HepG2 (cell line): ENCODE results near the gene ZC3H18. TPM values are rescaled to one million over a fixed set of nuclear protein-coding genes. Genes with fewer than 3 reads are reported as not detected.
A peak's percentile ranks its signal among the peaks of the same experiment; 100 is the strongest.

Source experiments
- ATAC-seq: fragments of 200-7000 bp; cut with Tn5 transposase; 3 replicates; pipeline ENCODE4 v1.9.1; 2020; ENCODE audit warnings: mild to moderate bottlenecking, moderate library complexity
- BruUV-seq: library from RNA; stranded (reverse); fragments of 400-500 nt; replicated peaks from 2 replicates; lab custom pipeline; 2021; lab: Mats Ljungman, UMichigan
- CTCF ChIA-PET: fragments of 300-600 bp; formaldehyde crosslinking; extraction: SDS; loops from one replicate; lab custom pipeline; 2021; ENCODE audit warnings: low total read pairs, inconsistent platforms, low intra/inter-chr PET ratio; lab: Yijun Ruan, JAX
- POLR2A ChIA-PET: fragments of 350-600 bp; sonication (Branson Sonifier 250); formaldehyde crosslinking; loops from one replicate; lab custom pipeline; 2020; ENCODE audit warnings: antibody characterized with exemption, inconsistent platforms; lab: Yijun Ruan, JAX
- DNase-seq: peaks from one replicate; pipeline ENCODE4 v3.0.0-alpha.2; 2015; ENCODE audit warnings: low spot score
- FAIRE-seq: peaks from 3 replicates; lab custom pipeline; 2011; peaks lifted over from hg19 to GRCh38; lab: Jason Lieb, UNC
- H2AFZ ChIP-seq: one replicate; pipeline ENCODE4 v1.6.1; 2011; ENCODE audit warnings: low read length, inconsistent platforms
- H3K27ac ChIP-seq: fragments of 300-600 bp; 3 replicates; pipeline ENCODE4 v1.8.0; 2011; ENCODE audit warnings: mixed run types, mild to moderate bottlenecking, mixed read lengths, low read length, inconsistent platforms; ENCODE audit not compliant: insufficient read depth; ENCODE audit errors: extremely low read length
- H3K27me3 ChIP-seq, 2 experiments: fragments of 200-600 bp in 1 of 2; 2 replicates in 1 of 2; 3 replicates in 1 of 2; pipeline versions ENCODE4 v1.6.0 to v1.8.0; 2011; ENCODE audit warnings: low read length in 2 of 2, mild to moderate bottlenecking in 2 of 2, moderate library complexity in 2 of 2, inconsistent platforms in 1 of 2; ENCODE audit not compliant: insufficient read depth in 2 of 2, control insufficient read depth in 1 of 2
- H3K36me3 ChIP-seq, 2 experiments: fragments of 200-600 bp in 1 of 2; replicated peaks in 1 of 2; 2 replicates in 1 of 2; 3 replicates in 1 of 2; pipeline versions ENCODE4 v1.5.1 to v1.8.0; 2011; ENCODE audit warnings: low read length in 2 of 2, inconsistent platforms in 1 of 2; ENCODE audit not compliant: insufficient read depth in 2 of 2, control insufficient read depth in 1 of 2
- H3K4me1 ChIP-seq: 2 replicates; pipeline ENCODE4 v1.5.1; 2012; ENCODE audit warnings: low read length, inconsistent platforms; ENCODE audit not compliant: insufficient read depth
- H3K4me2 ChIP-seq: 2 replicates; pipeline ENCODE4 v1.6.0; 2011; ENCODE audit warnings: low read depth, low read length, inconsistent platforms
- H3K4me3 ChIP-seq, 3 experiments: fragments of 200-600 bp in 1 of 3; sonication (generic), shearing (Covaris generic) in 1 of 3; replicated peaks in 1 of 3; 2 replicates each; pipeline ENCODE4 v1.5.1; 2011 to 2016; ENCODE audit warnings: low read length in 3 of 3, inconsistent platforms in 2 of 3, low read depth in 2 of 3, mild to moderate bottlenecking in 2 of 3, control low read depth in 1 of 3, mixed read lengths in 1 of 3; ENCODE audit not compliant: insufficient read depth in 1 of 3
- H3K79me2 ChIP-seq: one replicate; pipeline ENCODE4 v1.6.1; 2011; ENCODE audit warnings: low read length, inconsistent platforms; ENCODE audit not compliant: insufficient read depth
- H3K9ac ChIP-seq: 2 replicates; pipeline ENCODE4 v1.6.0; 2011; ENCODE audit warnings: mild to moderate bottlenecking, low read depth, low read length, inconsistent platforms; ENCODE audit not compliant: insufficient read depth
- H3K9me3 ChIP-seq: 2 replicates; pipeline ENCODE4 v1.5.1; 2012; ENCODE audit warnings: mild to moderate bottlenecking, low read length
- H4K20me1 ChIP-seq: 2 replicates; pipeline ENCODE4 v1.6.0; 2011; ENCODE audit warnings: inconsistent platforms, mild to moderate bottlenecking, low read length, moderate library complexity; ENCODE audit not compliant: insufficient read depth
- CBFB ChIP-seq: sonication (generic); formaldehyde crosslinking; IDR thresholded peaks from 2 replicates; pipeline ENCODE4 v1.4.0; 2020; ENCODE audit warnings: missing genetic modification reagents
- MEIS1 ChIP-seq: sonication (generic); formaldehyde crosslinking; IDR thresholded peaks from 2 replicates; pipeline ENCODE4 v1.9.0; 2021; ENCODE audit warnings: mild to moderate bottlenecking, missing genetic modification reagents, moderate library complexity, borderline replicate concordance
- MTA1 ChIP-seq: sonication (generic); formaldehyde crosslinking; IDR thresholded peaks from 2 replicates; pipeline ENCODE4 v1.4.0; 2020; ENCODE audit warnings: missing genetic modification reagents, mild to moderate bottlenecking, borderline replicate concordance
- ZBTB7A ChIP-seq: sonication (generic); formaldehyde crosslinking; IDR thresholded peaks from 2 replicates; pipeline ENCODE4 v1.8.0; 2022; ENCODE audit warnings: mild to moderate bottlenecking, missing genetic modification reagents
- ZNF232 ChIP-seq: sonication (generic); formaldehyde crosslinking; IDR thresholded peaks from 2 replicates; pipeline ENCODE4 v1.4.0; 2020; ENCODE audit warnings: missing genetic modification reagents, borderline replicate concordance
- ZNF343 ChIP-seq: sonication (generic); formaldehyde crosslinking; IDR thresholded peaks from 2 replicates; pipeline ENCODE4 v1.4.0; 2020; ENCODE audit warnings: mild to moderate bottlenecking, missing genetic modification reagents
- ZNF747 ChIP-seq: sonication (generic); formaldehyde crosslinking; IDR thresholded peaks from 2 replicates; pipeline ENCODE4 v1.8.1; 2023; ENCODE audit warnings: missing genetic modification reagents, mild to moderate bottlenecking, borderline replicate concordance
- WGBS: methylation state at CpG from one replicate; pipeline ENCODE4 v1.1.6; 2017; ENCODE audit warnings: low lambda C conversion rate; 5-methylcytosine and 5-hydroxymethylcytosine counted together
- in situ Hi-C: cut with HindIII; loops from 2 replicates; pipeline ENCODE4 v1.10.0; 2017; ENCODE audit warnings: low pct_unique_long_range_greater_than_20kb; ENCODE audit not compliant: extremely low pct_ligation_motif_present
- intact Hi-C: fragments of 100-400 bp; cut with micrococcal nuclease; formaldehyde crosslinking; loops from one replicate; pipeline ENCODE4 v1.10.0; 2022; ENCODE audit not compliant: unreplicated experiment
- polyA plus RNA-seq, 8 experiments: library from polyadenylated mRNA; depleted of rRNA in 3 of 8; stranded (reverse) in 7 of 8; unstranded in 1 of 8; fragments of >200 nt; fragmentation: Illumina TruSeq in 4 of 8; extraction: Trizol in 4 of 8; gene quantifications; 2 replicates each; pipeline versions ENCODE4 v1.2.1 to v1.2.3, GENCODE V29; 2011 to 2016; ENCODE audit warnings: low read depth in 4 of 8, missing spikeins in 1 of 8, mixed read lengths in 1 of 8; ENCODE audit not compliant: insufficient read depth in 1 of 8
- total RNA-seq, 5 experiments: library from RNA; depleted of rRNA; stranded (reverse); fragments of >200 nt; fragmentation: Illumina TruSeq; extraction: Trizol; gene quantifications; 2 replicates each; pipeline ENCODE4 v1.2.3, GENCODE V29; 2016; ENCODE audit warnings: low read depth in 1 of 5
- TF ChIP-seq, protein P1 (sequence below): sonication (generic); formaldehyde crosslinking; IDR thresholded peaks from 2 replicates; pipeline ENCODE4 v1.4.0; 2020; ENCODE audit warnings: missing genetic modification reagents
- TF ChIP-seq, protein P2 (sequence below): sonication (generic); formaldehyde crosslinking; IDR thresholded peaks from 2 replicates; pipeline ENCODE4 v1.4.0; 2020; ENCODE audit warnings: mild to moderate bottlenecking, missing genetic modification reagents
- TF ChIP-seq, protein P3 (sequence below): sonication (generic); formaldehyde crosslinking; IDR thresholded peaks from 2 replicates; pipeline ENCODE4 v1.8.0; 2022; ENCODE audit warnings: mild to moderate bottlenecking, missing genetic modification reagents, moderate library complexity

Gene ZC3H18
- total and polyA plus RNA-seq, 2 of the 13 experiments (the other 11 are each of a cell fraction or from before 2014, with no cell fraction given) = 11.2 to 27.4 TPM

DNA sequence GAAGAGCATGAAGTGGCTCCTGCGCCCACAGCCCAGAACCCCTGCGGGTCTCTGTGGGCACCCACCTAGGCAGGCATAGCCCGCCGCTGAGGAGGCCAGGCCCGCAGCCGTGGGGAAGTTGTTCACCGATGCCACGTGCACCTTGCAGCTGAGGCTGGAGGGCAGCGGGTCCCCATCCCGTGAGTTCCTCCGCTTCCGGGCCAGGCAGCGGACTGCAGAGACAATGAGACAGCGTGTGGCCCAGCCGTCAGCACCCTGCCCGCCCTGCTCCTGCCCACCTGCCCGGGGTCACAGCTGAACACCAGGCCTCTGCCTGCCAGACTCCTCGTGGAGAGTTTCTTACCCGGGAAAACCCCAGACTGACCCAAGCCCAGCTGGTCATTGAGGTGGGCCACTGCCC lies 87.2 kb downstream of the ZC3H18 start (continued):
- TF ChIP-seq, protein P1, sequence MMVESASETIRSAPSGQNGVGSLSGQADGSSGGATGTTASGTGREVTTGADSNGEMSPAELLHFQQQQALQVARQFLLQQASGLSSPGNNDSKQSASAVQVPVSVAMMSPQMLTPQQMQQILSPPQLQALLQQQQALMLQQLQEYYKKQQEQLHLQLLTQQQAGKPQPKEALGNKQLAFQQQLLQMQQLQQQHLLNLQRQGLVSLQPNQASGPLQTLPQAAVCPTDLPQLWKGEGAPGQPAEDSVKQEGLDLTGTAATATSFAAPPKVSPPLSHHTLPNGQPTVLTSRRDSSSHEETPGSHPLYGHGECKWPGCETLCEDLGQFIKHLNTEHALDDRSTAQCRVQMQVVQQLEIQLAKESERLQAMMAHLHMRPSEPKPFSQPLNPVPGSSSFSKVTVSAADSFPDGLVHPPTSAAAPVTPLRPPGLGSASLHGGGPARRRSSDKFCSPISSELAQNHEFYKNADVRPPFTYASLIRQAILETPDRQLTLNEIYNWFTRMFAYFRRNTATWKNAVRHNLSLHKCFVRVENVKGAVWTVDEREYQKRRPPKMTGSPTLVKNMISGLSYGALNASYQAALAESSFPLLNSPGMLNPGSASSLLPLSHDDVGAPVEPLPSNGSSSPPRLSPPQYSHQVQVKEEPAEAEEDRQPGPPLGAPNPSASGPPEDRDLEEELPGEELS = no peak
- TF ChIP-seq, protein P2, sequence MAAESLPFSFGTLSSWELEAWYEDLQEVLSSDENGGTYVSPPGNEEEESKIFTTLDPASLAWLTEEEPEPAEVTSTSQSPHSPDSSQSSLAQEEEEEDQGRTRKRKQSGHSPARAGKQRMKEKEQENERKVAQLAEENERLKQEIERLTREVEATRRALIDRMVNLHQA = no peak
- TF ChIP-seq, all 625 proteins: peak for 5

DNA sequence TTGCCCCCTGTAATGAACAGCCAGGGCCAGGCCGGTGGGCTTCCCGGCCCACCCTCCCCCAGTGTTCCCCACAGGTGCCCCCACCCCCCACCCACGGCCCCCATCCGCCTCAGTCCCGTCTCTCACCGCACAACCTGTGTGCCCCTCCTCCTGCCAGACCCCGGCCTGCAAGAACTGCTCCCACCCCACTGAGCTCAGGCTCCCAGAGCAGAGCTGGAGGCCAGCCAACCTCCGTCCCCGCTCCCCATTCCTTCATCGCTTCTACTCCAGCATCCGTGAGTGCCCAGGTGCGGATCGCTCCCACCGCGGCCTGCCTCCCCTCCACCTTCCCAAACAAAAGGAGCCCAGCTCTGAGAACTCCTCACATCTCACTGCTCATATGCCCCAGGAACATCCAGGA lies 88.5 kb downstream of the ZC3H18 start:
- Histone ChIP-seq H3K27ac (no peak overlapping the region), H3K36me3 (peaks cover 13 to 51% of the 10 kb centered on the region in 2 experiments), H3K4me1 (peaks cover 28% of the 10 kb centered on the region), H3K9ac (no peak overlapping the region), H3K4me3 (no peak overlapping the region), H4K20me1 (peaks cover 41% of the 10 kb centered on the region), H3K79me2 (peaks cover 64% of the 10 kb centered on the region), H3K27me3 (no peaks in the 10 kb centered on the region), H3K9me3 (no peaks in the 10 kb centered on the region), H3K4me2 (no peak overlapping the region), H2AFZ (no peak overlapping the region)
- FAIRE-seq (no peak), ATAC-seq (no peak), DNase-seq (no peak)
- no TSS peak for BruUV-seq
- intact Hi-C loops = no loop called here
- ChIA-PET CTCF (no interaction called here), POLR2A (interaction anchor here (1.4 kb wide), 1 partner anchor 9 kb away, joined by 4 read pairs; no protein-coding TSS in a partner anchor)
- in situ Hi-C loops = no loop called here
- 93% methylated on average over 15 of the region's 15 CpGs for WGBS
- TF ChIP-seq ZNF232 (CRISPR knock-in tag) (no peak), CBFB (CRISPR knock-in tag) (no peak), ZBTB7A (CRISPR knock-in tag) (no peak), ZNF747 (CRISPR knock-in tag) (0 out of 2 replicates have a peak, but pooled peaks have one; percentile 11), MEIS1 (CRISPR knock-in tag) (no peak), MTA1 (0 out of 2 replicates have a peak, but pooled peaks have one; percentile 35), ZNF343 (CRISPR knock-in tag) (no peak)
- TF ChIP-seq, protein P3, sequence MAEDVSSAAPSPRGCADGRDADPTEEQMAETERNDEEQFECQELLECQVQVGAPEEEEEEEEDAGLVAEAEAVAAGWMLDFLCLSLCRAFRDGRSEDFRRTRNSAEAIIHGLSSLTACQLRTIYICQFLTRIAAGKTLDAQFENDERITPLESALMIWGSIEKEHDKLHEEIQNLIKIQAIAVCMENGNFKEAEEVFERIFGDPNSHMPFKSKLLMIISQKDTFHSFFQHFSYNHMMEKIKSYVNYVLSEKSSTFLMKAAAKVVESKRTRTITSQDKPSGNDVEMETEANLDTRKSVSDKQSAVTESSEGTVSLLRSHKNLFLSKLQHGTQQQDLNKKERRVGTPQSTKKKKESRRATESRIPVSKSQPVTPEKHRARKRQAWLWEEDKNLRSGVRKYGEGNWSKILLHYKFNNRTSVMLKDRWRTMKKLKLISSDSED = no peak
